ENCODE results near the gene UBE3D. TPM values are rescaled to one million over a fixed set of nuclear protein-coding genes. Genes with fewer than 3 reads are reported as not detected.

Gene UBE3D
- total RNA-seq, result 5.3 and 5.4 TPM in 2 replicates

DNA sequence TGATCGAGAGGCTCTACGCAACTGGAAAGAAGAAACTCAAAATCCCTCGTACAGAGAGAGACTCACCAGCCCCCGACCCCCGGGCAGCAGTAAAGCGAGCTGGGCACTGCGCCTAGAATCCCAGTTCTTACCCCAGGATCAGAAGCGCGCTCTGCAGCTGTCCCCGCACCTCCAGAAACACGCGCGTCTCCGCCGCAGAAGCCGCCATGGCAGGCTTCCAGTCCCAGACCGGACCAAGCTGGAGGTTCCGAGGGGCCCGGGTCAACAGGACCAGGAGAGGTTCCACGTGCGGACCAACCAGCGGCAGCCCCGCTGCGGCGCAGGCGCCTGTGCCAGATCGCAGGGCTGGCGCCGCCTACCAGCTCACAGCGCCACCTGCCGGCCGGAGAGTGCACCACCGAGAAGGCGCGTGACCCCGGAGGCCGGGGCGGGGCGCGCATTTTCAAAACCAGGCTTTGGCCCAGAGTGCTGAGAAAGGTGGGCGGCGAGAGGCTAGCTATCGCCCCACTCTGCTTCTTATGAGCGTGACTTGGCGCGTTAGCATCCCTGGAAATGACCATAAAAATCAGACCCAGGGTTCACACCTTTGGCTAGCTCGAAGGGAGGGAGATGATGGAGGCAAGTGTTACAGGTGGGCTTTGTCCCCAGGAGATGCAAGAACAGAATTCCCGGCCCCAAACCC, at the start of gene UBE3D:
Gene UBE3D, minus strand, starts transcription at position 331 of the 682 bp plus-strand sequence. Its CDS starts 123 bp downstream, at position 208.
- intact Hi-C loops (cut with micrococcal nuclease), result loop anchor here (1.0 to 5.0 kb wide), 3 partner anchors 87 to 1313 kb away; partner anchors contain the start of genes IBTK and TENT5A

DNA sequence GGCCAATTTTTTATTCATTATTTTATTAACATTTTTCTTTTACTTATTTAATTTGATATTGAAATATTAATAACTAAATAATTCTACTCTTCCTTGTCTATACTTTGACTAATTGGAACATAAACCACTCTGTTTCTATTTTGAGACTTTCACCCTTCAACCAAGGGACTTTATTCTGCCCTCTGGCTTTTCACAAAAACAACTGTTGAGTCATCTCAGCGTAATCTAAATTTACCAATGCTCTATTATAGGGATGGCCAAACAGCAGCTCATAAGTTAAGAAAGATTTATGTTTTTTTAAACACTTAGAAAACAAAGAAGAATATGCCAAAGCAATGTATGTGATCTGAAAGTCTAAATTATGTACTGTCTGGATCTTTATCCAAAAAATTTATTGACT, 48.5 kb upstream of the UBE3D start:
- intact Hi-C loops (cut with micrococcal nuclease), result no loop called here

DNA sequence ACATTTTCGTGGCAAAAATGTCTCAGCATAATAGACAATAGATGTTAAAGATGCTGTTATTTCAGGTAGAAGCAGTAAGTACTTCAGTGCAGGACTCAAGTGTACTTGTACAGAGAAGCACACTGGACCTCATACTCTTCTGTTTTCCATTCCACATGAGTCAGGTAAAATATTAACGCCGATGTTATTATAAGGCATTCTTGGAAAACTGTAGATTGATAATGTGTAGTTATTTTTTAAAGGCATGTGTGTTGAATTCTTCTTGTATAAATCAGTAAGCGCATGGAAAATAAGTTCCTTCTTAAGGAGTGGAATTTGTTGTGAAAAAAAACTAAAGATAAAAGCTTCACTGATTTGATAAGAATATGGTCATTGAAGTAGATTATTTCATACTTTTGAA, 47.6 kb upstream of the UBE3D start:
- intact Hi-C loops (cut with micrococcal nuclease), result no loop called here

GRCh38 chr6:83108378-83108777, 42.7 kb upstream of the UBE3D start:
- intact Hi-C loops (cut with micrococcal nuclease), result no loop called here

DNA sequence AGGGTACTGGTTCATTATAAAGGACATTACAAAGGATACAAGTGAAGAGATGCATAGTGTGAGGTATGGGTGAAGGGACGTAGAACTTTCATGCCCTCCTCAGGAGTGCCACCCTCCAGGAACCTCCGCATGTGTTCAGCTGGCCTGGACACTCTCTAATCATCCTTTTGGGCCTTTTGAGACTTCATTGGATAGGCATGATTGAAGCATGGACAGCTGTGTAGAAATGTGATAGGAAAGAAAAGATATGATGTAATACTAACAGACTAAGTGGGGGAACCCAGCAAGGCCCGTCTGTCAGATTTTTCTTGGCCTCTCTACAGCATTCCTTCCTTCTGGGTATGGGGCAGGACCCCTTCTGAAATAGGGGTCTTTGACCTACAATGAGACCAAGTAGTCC, 32.9 kb upstream of the UBE3D start:
- intact Hi-C loops (cut with micrococcal nuclease), result no loop called here

DNA sequence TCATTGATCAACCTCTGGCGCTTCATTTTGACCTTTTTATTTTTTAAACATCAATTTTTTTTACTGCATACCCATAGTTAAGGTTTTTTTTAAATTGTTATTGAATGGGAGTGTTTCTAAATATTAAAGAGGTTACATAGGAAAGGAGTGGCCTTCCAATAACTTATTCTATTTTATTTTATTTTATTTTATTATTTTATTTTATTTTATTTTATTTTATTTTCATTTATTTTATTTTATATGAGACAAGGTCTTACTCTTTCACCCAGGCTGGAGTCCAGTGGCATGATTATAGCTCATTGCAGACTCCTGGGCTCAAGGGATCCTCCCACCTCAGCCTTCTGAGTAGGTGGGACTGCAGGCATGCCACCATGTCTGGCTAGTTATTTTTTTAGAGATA, 32.0 kb upstream of the UBE3D start:
- intact Hi-C loops (cut with micrococcal nuclease), result no loop called here

DNA sequence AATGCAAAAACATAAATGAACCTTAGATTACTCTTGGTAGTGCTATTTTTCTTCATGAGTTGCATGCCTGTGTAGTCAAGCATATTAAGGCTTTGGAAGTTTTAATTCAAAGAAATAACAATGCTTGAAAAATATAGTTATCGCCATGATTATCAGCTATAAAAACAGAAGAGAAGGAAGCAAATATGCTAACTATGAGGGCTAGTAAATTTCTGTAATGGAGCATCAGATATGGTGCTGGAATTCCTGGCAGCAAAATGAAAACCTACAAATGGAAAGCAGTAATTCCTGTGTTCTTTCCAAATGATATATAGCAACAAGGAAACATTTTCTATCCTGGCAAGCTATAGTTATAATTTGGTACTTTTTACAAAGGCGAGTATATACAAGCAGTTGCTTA, 31.6 kb upstream of the UBE3D start:
- intact Hi-C loops (cut with micrococcal nuclease), result no loop called here

DNA sequence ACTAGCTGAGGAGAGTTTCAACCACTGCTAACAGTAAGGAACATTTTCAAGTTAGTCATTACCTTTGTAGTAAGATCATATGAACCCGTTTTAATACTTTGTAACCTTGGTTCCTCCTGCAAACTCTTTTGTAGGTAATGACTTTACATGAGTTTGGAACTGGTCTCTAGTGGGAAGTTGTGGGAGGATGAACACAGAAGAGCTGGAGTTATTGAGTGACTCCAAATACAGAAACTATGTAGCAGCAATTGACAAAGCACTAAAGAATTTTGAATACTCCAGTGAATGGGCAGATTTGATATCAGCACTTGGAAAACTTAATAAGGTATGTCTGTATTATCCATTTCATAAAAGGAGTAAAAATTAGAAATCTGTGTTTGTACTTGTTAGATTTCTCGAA, 31.1 kb upstream of the UBE3D start:
- intact Hi-C loops (cut with micrococcal nuclease), result no loop called here

- intact Hi-C loops (cut with micrococcal nuclease), result no loop called here
Observed at GRCh38 chr6:83092756-83093399, 27.2 kb upstream of the UBE3D start.

DNA sequence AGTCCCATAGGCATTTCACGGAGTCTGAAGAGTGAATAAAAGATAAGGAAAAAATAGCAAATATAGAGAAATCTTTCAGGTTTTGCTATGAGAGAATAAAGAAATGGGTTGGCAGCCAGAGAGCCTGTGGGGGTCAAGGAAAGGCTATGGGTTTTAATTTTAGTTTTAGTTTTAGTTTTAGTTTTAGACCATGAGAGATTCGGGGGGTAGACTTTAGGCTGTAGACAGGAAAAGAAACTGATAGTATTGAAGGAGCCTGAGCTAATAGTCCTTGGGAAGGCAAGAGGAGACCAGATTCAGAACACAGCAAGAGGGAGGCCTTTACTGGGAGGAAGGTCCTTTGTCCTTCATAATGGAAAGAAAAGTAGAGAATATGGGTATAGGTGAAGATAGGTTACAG, 21.1 kb upstream of the UBE3D start:
- intact Hi-C loops (cut with micrococcal nuclease), result no loop called here

- intact Hi-C loops (cut with micrococcal nuclease), result no loop called here
Observed at GRCh38 chr6:83083476-83083875, 17.8 kb upstream of the UBE3D start.

GRCh38 chr6:83073615-83074014, 8.0 kb upstream of the UBE3D start:
- intact Hi-C loops (cut with micrococcal nuclease), result no loop called here

- intact Hi-C loops (cut with micrococcal nuclease), result no loop called here
Observed at GRCh38 chr6:83072726-83073125, 7.1 kb upstream of the UBE3D start.

DNA sequence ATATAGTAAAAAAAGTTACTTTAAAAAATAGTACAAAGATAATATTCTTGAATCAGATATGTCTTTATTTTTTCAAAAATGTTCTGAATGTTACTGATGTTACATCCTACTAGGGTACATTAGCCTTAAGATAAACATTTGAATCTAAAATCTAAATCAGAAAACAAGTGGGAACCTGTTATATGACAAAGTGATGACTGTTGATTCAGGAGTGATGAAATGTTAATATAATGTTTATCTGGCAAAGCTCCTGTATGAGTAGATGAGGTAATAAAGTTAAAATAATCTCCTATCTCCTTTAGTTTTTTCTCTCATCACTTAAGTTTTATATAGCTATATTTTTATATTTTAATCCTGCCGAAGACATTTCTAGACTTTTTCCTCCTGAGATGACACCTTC, 6.1 kb upstream of the UBE3D start:
- intact Hi-C loops (cut with micrococcal nuclease), result no loop called here

GRCh38 chr6:83071023-83071422, 5.4 kb upstream of the UBE3D start:
- intact Hi-C loops (cut with micrococcal nuclease), result no loop called here

- intact Hi-C loops (cut with micrococcal nuclease), result loop anchor here (5.0 kb wide), 1 partner anchor 83 kb away; no protein-coding TSS in a partner anchor
Observed at GRCh38 chr6:83069633-83070032, 4.0 kb upstream of the UBE3D start.

- intact Hi-C loops (cut with micrococcal nuclease), result loop anchor here (5.0 kb wide), 1 partner anchor 84 kb away; no protein-coding TSS in a partner anchor
Observed at GRCh38 chr6:83068616-83069015, 3.0 kb upstream of the UBE3D start.

DNA sequence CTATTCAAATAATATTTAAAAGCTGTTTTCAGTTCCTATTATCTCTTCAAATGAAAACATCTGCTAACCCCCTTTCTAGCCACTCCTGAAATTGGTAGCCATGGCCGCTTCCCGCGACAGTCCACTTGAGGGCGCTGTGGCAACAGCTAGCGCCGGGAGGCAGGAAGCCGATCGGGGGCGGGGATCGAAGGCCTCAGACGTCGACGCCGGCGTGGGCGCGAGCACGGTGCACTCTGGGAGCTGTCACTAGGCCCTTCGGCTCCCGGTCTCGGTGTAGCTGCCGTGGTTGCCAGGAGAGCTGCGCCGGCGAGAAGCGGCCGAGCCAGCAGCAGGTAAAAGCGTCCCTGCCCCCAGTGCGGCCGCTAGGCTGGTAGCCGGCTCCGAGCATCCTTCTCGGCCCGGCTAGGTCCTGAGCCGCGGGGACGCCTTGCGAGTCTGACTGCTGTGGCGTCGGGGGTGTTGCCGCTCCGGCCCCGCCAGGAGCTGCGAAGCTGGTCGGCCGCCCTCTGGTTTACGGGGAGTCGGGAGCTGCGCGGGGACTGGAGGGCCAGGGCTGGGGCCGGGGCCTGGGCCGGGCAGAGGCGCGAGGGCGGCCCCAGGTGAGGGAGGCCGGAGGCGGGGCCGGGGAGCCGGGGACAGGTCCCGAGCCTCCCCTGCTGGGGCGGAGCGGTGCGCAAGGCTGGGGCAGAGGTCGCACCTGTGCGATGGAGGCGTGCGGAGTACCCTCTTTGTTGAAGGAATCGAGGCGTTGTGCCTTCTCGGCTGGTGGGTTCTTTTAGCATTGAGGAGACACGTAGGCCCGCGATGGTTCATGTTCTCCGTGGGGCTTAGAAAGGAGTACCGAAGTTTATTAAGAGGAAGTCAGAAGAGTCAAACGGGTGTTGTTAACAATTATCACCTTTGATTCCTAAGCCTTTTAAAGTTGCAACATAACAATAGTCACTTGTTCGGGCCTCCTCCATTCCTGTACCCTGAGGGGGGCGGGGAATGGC, 2.1 kb upstream of the UBE3D start, which contains the start of gene DOP1A:
Gene DOP1A, plus strand, starts transcription at position 224 of the 992 bp plus-strand sequence. CDS start 29,307 bp downstream, outside the sequence.
- intact Hi-C loops (cut with micrococcal nuclease), result loop anchor here (1.0 to 5.0 kb wide), 8 partner anchors 85 to 1315 kb away; partner anchors contain the start of genes CEP162, CYB5R4, PGM3 and RWDD2A

DNA sequence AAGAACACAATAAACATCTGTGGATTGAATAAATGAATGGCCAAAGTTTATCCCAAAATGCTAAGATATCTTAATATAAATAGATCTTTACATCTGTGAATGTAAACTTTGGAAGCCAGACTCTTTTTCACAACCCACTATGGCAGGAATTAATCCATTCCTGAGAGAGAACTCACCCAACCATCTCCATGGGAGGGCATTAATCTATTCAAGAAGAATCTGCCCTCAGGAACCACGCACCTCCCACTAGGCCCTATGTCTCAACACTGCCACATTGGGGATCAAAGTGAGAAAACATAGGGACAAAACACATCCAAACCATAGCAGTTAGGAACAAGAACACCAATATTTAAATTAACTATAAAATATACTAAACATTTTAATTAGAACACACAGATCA, 3.4 kb downstream of the UBE3D start:
- intact Hi-C loops (cut with micrococcal nuclease), result no loop called here

DNA sequence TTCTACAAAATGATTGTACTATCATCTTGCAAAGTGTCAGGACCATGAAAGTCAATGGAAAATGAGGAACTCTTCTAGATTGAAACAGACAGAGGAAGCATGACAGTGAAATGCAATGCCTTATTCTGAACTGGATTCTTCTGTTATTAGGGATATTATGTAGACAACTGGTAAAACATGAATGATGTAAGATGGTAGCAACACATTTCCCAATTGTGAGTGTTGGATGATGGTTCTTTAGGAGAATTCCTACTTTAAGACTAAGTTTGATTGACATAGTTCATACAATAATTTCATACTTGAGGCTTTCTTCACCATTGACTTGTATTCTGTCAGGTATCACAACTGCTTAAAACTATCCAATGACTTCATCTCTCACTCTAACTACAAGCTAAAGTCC, 4.5 kb downstream of the UBE3D start:
- intact Hi-C loops (cut with micrococcal nuclease), result no loop called here

DNA sequence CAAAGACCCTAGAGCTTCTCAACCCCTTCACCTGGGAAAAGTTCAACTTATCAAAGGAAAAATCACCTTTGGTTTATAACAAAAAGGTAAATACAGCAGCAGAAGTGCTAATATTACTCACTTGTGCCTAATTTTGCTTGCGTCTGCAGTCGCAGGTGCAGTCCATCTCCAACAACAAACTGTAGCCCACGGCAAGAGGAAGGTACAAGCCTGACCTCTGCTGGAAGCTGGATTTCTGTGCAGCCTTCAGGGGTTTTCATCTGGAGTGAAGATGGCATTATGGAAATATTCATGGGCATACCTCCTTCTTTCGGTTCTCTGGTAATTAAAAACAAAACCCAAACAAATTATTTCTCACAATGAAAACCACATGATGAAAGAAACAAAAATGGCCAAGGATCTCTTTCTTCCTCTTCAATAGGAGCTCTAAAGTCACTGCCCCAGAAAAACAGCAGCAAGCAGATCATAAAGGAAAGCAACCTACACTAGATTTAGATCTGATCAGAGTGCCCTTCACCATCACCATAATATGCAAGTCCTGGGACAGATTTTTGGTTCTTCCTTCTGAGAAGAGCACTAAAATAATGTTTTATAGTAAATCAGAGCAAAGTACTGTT, 7.8 kb downstream of the UBE3D start:
- intact Hi-C loops (cut with micrococcal nuclease), result loop anchor here (5.0 to 10.0 kb wide), 2 partner anchors 346 to 693 kb away; partner anchors contain the start of gene TPBG
